DMS53 (cell line): Measurements from ENCODE around the gene ZNF519.

Experiments used
- DNase-seq: peaks from one replicate; lab custom pipeline; 2025; lab: John Stamatoyannopoulos, UW

Gene ZNF519

GRCh38 chr18:14098428-14098827, 33.8 kb downstream of the ZNF519 start:
- DNase-seq: no peak

GRCh38 chr18:14097761-14098160, 34.5 kb downstream of the ZNF519 start:
- no peak for DNase-seq

- DNase-seq: no peak
Measured at GRCh38 chr18:14093307-14093915, 38.8 kb downstream of the ZNF519 start.

DNA sequence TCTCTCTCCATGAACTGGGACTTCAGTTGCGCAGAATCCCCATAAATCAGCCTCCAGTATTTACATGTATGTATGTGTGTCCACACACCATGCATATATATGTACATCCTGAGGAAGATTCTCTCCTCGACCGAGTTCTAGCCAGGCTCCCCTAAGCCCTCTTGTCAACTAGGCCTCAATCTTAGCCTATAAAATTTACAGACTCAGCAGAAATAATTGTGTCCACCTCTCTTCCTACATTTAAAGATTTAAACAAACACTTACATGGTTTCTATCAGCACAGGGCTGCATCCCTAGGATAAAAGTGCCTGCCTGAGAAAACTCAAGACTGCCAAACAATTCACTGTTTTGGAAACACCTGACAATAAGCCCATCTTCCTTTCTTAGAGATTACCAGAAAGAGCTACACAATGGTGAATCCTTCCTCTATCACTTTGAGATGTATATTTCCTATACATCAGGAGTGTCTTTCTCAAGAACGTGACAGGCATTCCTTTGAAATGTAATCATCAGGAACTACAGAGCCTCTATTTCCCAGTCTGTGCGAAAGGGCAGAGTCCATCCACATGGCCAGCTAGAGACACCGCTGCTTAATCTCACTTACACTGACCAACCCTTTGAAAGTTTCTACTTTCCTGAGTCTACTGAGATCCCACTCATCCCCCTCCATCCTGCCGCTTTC, 39.5 kb downstream of the ZNF519 start:
- DNase-seq: no peak

DNA sequence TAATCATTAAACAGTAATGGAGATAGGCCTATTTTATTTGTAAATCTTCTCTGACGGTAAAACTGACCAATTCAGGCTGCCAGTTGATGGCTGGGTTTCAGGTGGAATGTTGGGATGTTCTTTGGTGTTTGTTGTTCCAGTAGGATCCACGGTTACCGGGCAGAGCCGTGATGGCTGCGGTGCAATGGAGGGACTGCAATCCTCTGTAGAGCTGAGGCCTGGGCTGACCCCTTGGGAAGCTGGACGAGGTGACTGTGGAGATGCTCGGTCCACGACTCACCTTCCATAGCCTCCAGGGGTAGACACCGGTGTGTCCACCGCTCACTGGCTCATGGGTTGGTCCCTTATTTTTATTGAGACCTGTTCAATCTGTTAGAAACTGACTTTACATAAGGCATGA, 42.5 kb downstream of the ZNF519 start:
- no peak for DNase-seq

GRCh38 chr18:14089191-14089590, 43.0 kb downstream of the ZNF519 start:
- no peak for DNase-seq

DNA sequence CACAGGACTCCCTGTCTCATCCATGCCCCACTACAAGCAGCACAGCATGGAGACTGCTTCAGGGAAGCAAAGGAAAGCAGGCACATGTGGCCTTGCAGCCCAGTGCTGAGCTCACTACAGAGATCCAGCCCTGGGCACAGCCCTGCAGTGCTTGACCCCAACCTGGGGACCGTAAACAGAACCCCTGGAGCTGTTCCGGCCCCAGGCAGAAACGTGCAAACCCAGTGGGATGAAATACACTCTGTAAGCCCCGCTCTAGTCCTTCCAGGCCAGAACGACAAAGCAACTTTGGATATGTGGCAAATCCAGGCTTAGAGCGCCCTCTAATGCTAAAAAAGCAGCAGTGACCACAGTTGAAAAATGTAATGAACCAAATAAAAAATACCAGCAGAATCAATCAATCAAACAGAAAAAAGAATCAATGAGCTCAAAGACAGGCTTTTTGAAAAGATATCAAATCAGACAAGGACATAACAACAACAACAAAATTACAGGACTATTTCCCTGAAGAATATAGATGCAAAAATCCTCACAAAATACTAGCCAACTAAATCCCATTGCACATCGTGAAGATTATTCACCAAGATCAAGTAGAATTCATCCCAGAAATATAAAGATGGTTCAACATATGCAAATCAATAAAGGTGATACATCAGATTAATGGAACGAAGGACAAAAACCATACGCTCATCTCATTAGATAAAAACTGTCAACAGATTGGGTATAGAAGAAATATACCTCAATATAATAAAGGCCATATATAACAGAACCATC, 45.6 kb downstream of the ZNF519 start:
- peak; percentile 84 for DNase-seq

- DNase-seq: no peak
Measured at GRCh38 chr18:14085770-14086457, 46.3 kb downstream of the ZNF519 start.

GRCh38 chr18:14075196-14075595, 57.0 kb downstream of the ZNF519 start:
- peak; percentile 30 for DNase-seq

DNA sequence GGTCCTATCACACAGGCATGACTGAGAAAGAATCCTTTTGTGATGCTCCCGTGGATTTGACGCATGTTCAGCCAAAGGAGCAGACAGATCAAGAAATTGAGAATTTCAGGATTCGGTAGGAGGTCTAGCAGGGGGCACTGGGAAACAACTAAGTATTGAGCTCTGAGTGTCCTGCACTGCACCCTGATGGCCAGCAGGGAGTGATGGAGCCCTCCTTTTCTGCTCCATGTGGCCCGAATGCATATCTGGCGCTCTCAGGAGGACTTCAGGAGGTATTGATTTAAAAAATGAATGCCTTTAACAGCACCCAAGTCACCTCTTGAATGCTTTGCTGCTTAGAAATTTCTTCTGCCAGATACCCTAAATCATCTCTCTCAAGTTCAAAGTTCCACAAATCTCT, 58.0 kb downstream of the ZNF519 start:
- DNase-seq: peak; percentile 50

DNA sequence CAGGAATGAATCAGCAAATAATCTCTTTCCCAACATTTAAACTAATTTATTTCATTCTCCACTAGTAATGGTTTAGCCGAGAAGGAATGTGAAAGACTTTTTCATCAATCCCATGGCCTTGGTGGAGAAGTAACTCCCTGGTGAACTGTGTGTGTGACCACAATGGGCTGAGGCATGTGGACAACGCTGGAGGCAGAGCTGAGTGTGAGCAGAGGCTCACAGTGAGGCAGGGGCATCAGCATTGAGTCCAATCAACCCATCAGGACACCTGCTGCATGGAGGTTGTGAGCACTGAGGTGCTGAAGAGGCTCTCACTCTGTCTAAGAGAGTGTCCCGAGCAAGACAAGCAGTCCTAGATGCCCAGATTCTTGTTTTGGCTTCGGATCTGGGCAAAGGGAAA, 78.6 kb downstream of the ZNF519 start:
- no peak for DNase-seq
